ENCODE measurements around the gene OR1L6. TPM values are rescaled to one million over a fixed set of nuclear protein-coding genes. Genes with fewer than 3 reads are reported as not detected.

The OR1L6 gene, protein sequence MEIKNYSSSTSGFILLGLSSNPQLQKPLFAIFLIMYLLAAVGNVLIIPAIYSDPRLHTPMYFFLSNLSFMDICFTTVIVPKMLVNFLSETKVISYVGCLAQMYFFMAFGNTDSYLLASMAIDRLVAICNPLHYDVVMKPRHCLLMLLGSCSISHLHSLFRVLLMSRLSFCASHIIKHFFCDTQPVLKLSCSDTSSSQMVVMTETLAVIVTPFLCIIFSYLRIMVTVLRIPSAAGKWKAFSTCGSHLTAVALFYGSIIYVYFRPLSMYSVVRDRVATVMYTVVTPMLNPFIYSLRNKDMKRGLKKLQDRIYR
- not detected in 5 replicates for total RNA-seq (2022; extraction: Qiagen RNA extraction)

DNA sequence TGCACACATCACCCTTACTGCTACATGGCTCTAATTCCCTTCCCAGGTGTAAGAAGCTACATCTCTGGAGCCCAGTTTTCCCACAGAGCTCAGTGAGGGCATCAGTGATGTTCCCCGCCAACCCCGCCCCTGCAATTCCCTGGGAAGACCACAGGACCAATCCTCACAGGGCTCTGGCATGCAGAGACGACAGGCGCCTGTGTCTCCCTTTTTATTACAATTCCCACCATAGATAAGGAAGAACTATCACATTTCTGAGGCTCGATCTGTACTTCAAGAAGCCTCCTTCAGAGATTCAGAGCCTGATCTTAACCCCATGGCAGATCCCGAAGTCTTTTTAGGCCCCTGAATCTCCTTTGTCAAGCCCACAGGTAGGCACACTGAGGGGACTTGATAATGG, at the start of gene OR1L6:
Gene OR1L6 (plus strand): TSS at position 301 of the 400 bp plus-strand sequence. CDS start 7,545 bp downstream, outside the sequence.

DNA sequence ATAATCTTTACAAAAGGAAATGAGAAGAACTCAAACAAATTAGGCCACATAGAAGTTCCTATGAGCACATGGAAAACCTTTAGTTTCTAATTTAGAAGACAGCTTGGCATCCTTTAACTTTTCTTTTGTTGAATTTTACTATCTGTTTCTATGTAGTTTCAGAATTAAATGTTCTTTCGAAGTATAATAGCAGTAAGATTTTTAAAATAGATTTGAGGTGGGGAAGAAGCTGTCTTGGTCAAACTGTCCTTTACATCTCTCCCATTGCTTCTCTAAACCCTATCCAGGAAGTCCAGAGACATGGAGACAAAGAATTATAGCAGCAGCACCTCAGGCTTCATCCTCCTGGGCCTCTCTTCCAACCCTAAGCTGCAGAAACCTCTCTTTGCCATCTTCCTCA, 18.4 kb upstream of the OR1L6 start, which contains the start of gene OR1L4:
Gene OR1L4 (plus strand): TSS at position 301 of the 400 bp plus-strand sequence. CDS start 0 bp downstream, at position 301.

DNA sequence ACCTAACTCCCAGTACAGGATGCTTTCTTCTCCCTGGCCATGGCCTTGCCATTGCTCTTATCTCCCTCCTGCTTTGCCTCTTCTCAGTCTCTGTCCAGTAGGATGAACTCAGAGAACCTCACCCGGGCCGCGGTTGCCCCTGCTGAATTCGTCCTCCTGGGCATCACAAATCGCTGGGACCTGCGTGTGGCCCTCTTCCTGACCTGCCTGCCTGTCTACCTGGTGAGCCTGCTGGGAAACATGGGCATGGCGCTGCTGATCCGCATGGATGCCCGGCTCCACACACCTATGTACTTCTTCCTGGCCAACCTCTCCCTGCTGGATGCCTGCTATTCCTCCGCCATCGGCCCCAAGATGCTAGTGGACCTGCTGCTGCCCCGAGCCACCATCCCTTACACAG, 46.7 kb downstream of the OR1L6 start, which contains the start of gene OR5C1:
Gene OR5C1 (plus strand): TSS at position 103 of the 400 bp plus-strand sequence. CDS start 0 bp downstream, at position 103.

Other genes starting within 250 kb of the OR1L6 start
- 0.10 TPM in 1 of 5 replicates, not detected in the others for gene OR1J2, start 231.5 kb upstream of the OR1L6 start, total RNA-seq (2022; extraction: Qiagen RNA extraction)
- not detected in 5 replicates for gene OR1J4, start 223.2 kb upstream of the OR1L6 start, total RNA-seq (2022; extraction: Qiagen RNA extraction)
- not detected in 5 replicates for gene OR1N1, start 215.0 kb upstream of the OR1L6 start, total RNA-seq (2022; extraction: Qiagen RNA extraction)
- gene OR1N2, start 189.2 kb upstream of the OR1L6 start, total RNA-seq (2022; extraction: Qiagen RNA extraction): not detected in 5 replicates
- gene OR1L8, start 158.9 kb upstream of the OR1L6 start, total RNA-seq (2022; extraction: Qiagen RNA extraction): not detected in 5 replicates
- gene OR1Q1, start 127.6 kb upstream of the OR1L6 start, total RNA-seq (2022; extraction: Qiagen RNA extraction): 0.07 TPM in 1 of 5 replicates, not detected in the others
- gene OR1B1, start 84.7 kb upstream of the OR1L6 start, total RNA-seq (2022; extraction: Qiagen RNA extraction): not detected in 5 replicates
- gene OR1L1, start 80.6 kb upstream of the OR1L6 start, total RNA-seq (2022; extraction: Qiagen RNA extraction): not detected in 5 replicates
- not detected in 5 replicates for gene OR1L3, start 67.2 kb upstream of the OR1L6 start, total RNA-seq (2022; extraction: Qiagen RNA extraction)
- not detected in 5 replicates for gene OR1L4, start 18.3 kb upstream of the OR1L6 start, total RNA-seq (2022; extraction: Qiagen RNA extraction)
- gene OR5C1, start 46.6 kb downstream of the OR1L6 start, total RNA-seq (2022; extraction: Qiagen RNA extraction): not detected in 5 replicates
- gene OR1K1, start 57.8 kb downstream of the OR1L6 start, total RNA-seq (2022; extraction: Qiagen RNA extraction): not detected in 5 replicates
- gene PDCL, start 86.3 kb downstream of the OR1L6 start, total RNA-seq (2022; extraction: Qiagen RNA extraction): 14.2 to 17.5 TPM (median 15.9 TPM) in 5 replicates
- 15.2 to 20.7 TPM (median 19.1 TPM) in 5 replicates for gene RC3H2, start 163.1 kb downstream of the OR1L6 start, total RNA-seq (2022; extraction: Qiagen RNA extraction)
- 5.4 to 5.7 TPM (median 5.5 TPM) in 5 replicates for gene ZBTB6, start 171.0 kb downstream of the OR1L6 start, total RNA-seq (2022; extraction: Qiagen RNA extraction)
- 1.2 to 1.9 TPM (median 1.9 TPM) in 5 replicates for gene ZBTB26, start 189.2 kb downstream of the OR1L6 start, total RNA-seq (2022; extraction: Qiagen RNA extraction)
- gene RABGAP1, start 198.7 kb downstream of the OR1L6 start, total RNA-seq (2022; extraction: Qiagen RNA extraction): 12.1 to 16.1 TPM (median 12.7 TPM) in 5 replicates